ENCODE data around the gene SCD5. TPM values are rescaled to one million over a fixed set of nuclear protein-coding genes. Genes with fewer than 3 reads are reported as not detected.

The SCD5 gene
- polyA plus RNA-seq, 5 donors, result 35.5 to 41.9 (median 38.5) TPM

DNA sequence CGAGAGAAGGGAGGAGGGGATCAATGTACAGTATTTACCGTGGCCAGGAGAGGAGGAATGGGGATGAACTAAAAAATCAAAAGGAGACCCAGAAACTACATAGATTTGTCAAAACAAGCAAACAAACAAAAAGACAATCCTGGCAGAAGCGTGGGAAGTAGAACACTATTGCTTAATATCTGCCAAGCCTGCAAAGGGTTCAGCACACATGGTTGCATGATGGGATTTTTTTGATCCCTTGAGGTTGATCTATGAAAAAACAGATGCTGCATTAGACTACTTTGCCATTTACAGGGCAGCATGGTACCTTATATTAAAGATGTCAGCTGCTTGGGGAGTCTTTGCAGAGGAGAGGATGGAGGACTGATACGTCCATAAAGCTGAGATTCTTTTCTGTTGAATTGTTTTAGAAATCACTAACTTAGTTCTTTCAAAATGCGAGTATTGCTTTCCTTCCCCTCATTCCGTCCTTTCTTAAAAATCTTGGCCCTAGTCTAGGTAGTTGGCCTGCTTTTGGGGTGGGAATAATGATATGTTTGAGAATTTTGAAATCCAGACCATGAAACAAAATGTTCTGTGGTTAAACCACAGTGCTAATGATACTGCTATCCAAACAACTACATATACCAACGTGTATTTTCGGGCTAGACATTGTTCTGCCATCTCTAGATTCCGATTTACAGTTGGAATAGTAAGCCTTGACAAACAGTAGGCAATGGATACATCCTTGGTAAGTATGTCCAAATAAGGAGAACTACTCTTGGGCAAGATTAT, 197.2 kb downstream of the SCD5 start:
- DNase-seq, result no peak

DNA sequence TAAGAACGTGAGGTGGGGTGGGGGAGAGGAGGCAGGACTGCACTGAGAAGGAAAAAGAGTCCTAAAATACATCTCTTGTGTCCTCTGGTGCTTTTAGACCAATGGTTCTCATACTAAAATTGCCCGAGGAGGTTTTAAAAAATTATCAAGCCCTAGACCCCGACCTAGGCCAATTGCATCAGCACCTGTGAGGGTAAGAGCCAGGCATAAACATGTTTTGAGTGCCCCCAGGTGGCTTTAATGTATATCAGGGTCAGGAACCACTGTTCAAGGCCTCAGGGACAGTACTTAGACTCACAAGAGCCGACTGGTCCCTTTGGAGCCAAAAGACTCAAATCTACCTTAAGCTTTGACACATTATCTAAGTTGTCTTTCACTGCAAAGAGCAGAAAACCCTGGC, 199.3 kb downstream of the SCD5 start:
- no peak for DNase-seq

- no peak for DNase-seq
Measured at GRCh38 chr4:82594456-82594855, 204.1 kb downstream of the SCD5 start.

GRCh38 chr4:82593411-82593810, 205.2 kb downstream of the SCD5 start:
- DNase-seq, result no peak

DNA sequence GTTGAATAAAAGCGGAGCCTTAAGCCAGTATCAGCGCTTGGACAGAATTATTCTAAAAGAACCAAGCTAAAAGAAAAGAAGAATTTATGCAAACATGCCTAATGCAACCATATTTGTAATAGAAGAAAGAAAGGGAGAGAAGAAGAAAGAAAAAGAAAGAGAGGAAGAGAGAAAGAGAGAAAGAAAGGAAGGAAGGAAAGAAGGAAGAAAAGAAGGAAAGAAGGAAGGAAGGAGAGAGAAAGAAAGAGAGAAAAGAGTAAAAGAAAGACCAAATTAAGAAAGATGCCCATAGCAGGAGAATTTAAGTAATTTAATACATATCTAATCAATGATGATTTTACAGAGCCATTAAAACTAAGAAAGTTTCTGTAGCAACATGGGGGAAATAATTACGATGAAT, 206.0 kb downstream of the SCD5 start:
- DNase-seq, result no peak

DNA sequence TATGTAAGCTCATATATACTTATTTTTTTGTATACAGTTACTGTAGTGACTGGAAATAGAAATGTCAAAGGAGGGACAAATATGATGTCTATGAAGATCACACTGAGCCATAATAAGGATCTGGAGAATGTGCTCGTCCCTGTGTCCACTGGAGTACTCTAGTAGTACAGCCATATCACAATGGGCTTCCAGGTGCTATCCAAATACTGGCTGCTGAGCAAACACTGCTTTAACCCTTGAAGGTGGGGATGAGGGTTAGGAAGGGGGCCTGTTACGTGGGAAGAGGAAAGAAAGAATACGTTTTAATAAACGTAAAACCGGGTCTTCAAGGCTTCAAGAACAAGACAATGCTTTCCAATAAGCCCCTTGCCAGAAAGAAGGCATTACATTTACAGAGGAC, 207.0 kb downstream of the SCD5 start:
- DNase-seq, result no peak

GRCh38 chr4:82589756-82590155, 208.8 kb downstream of the SCD5 start:
- no peak for DNase-seq

DNA sequence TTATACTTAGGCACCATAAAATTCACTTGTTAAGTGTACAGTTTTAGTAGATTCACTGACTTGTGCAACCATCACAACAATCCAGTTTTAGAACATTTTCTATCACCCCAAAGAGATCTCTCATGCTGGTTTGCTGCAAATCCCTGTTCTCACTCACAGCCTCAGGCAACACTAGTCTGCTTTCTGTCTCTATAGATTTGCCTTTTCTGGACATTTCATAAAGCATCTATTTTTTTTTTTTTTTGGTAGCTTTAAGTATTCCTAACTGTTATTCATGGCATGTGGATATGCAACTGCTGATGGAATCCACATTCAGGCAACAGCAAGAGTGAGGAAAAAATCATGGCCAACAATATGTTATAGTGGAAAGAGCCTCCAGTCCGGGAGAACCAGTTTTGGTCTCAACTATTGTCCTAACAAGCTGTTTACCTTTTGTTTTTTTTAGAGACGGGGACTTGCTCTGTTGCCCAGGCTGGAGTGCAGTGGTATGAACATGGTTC, 209.8 kb downstream of the SCD5 start:
- DNase-seq, result no peak

DNA sequence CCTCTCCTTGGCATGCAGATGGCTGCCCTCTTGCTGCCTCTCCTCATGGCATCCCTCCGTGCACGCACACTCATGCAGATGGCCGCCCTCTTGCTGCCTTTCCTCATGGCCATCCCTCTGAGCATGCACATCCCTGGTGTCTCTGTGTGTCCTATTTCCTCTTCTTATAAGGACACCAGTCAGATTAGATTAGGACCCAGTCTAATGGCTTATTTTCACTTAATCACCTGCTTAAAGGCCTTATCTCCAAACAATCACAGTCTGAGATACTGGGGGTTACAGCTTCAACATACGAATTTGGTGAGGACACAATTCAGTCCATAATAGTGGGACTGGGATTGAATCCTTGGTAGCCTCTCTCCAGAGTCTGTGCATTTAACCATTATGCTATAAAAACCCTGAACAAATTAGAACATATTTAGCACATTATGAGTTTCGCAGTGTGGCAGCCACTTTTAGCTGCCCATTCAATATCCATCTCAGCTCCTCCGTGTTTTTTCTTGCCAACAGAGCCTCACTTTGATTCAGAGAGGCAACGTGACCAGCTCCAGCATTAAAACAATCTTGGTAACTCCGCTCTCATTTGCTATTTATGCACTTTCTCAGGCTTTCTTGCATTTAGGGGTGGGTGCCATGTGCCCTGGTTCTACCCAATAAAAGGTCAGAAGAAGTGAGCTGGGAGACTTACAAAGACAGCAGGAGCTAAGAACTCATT, 210.6 kb downstream of the SCD5 start:
- DNase-seq, result no peak

GRCh38 chr4:82585690-82586435, 212.7 kb downstream of the SCD5 start:
- DNase-seq, result no peak

DNA sequence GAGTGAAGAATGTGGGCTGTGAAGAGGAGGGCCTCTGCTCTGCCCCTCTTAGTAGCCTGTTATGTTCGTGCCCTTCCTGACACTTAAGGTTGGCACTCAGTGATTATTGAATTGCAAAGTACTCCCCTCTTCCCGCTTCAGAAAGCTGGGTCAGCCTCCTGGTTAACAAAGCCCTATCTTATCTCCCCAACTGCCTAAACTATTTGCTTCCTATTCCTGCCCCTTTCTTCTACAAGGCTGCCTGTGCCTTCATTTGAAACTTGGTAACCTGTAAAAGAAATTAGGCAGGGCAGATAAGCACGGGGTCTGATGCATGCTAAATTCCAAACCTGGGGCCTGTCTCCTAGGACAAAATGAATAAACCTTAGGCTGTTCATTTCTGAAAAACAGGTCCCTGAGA, 213.7 kb downstream of the SCD5 start:
- no peak for DNase-seq

GRCh38 chr4:82583897-82584587, 214.6 kb downstream of the SCD5 start:
- no peak for DNase-seq

DNA sequence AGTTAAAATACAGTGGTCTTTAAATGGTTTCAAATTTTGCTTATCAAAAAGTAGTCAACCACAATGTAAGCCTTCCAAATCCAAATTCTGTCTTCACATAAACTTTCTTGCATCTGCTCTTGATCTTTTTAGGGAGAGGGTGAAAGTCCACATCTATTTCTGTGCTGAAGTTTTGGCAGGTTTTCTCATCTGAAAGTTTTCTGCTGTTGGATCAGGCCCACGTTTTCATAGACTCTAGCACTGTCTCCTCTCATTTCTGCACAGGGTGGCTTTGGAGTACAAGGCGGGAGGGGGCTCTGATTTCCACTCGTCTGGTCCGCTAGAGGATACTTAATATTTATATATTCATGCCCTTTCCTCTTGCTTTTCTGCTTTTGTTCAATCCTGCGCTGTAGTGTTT, 218.7 kb downstream of the SCD5 start:
- DNase-seq, result no peak

Other genes with a start within 250 kb of the SCD5 start
- gene TMEM150C, start 236.8 kb downstream of the SCD5 start, polyA plus RNA-seq (ENCODE audit: insufficient read depth in 1 of 5, insufficient read length in 5 of 5, low replicate concordance in 1 of 5), result 10 to 100 TPM; 14.5 to 18.2 (median 15.4) TPM
- gene SEC31A, start 92.4 kb upstream of the SCD5 start, polyA plus RNA-seq (ENCODE audit: insufficient read depth in 1 of 5, insufficient read length in 5 of 5, low replicate concordance in 1 of 5), result 100 to 1,000 TPM; 223 to 260 (median 248) TPM
- gene THAP9, start 101.9 kb upstream of the SCD5 start, polyA plus RNA-seq (ENCODE audit: insufficient read depth in 1 of 5, insufficient read length in 5 of 5, low replicate concordance in 1 of 5), result 10 to 100 TPM in 4 of 5 donors, 1 to 10 TPM in 1; 8.2 to 13.0 (median 11.9) TPM
- gene LIN54, start 212.0 kb upstream of the SCD5 start, polyA plus RNA-seq (ENCODE audit: insufficient read depth in 1 of 5, insufficient read length in 5 of 5, low replicate concordance in 1 of 5), result 10 to 100 TPM; 11.1 to 19.1 (median 15.7) TPM
- gene COPS4, start 236.4 kb upstream of the SCD5 start, polyA plus RNA-seq (ENCODE audit: insufficient read depth in 1 of 5, insufficient read length in 5 of 5, low replicate concordance in 1 of 5), result 10 to 100 TPM; 60.2 to 80.2 (median 70.9) TPM